HFFc6 (cell line): ENCODE results near the gene ACHE. TPM values are rescaled to one million over a fixed set of nuclear protein-coding genes. Genes with fewer than 3 reads are reported as not detected.
"Not testable (repeated sequence)": the region's sequence is repeated elsewhere in the genome, so short reads cannot be mapped to it uniquely, and the experiment has no call there.

Source experiments
- DNase-seq: peaks from one replicate; pipeline ENCODE4 v3.0.0-alpha.2; 2018
- H3K27ac Mint-ChIP-seq: 2 replicates; pipeline ENCODE4 v1.8.0; 2020; ENCODE audit warnings: mild to moderate bottlenecking, mixed read lengths
- H3K27me3 Mint-ChIP-seq: 2 replicates; pipeline ENCODE4 v1.8.0; 2021; ENCODE audit warnings: mild to moderate bottlenecking, moderate library complexity, mixed read lengths; ENCODE audit not compliant: insufficient read depth
- H3K36me3 Mint-ChIP-seq: 2 replicates; pipeline ENCODE4 v1.8.0; 2021; ENCODE audit warnings: low read depth, mixed read lengths
- H3K4me1 Mint-ChIP-seq: 2 replicates; pipeline ENCODE4 v1.8.0; 2020; ENCODE audit warnings: low read depth, mixed read lengths
- H3K4me3 Mint-ChIP-seq: 2 replicates; pipeline ENCODE4 v1.8.0; 2020; ENCODE audit warnings: mild to moderate bottlenecking, moderate library complexity, mixed read lengths
- H3K9me3 Mint-ChIP-seq: 2 replicates; pipeline ENCODE4 v1.8.0; 2020; ENCODE audit warnings: mild to moderate bottlenecking, mixed read lengths
- long read RNA-seq: library from polyadenylated mRNA; unstranded; transcript quantifications from one replicate; pipeline ENCODE4 v2.0.0, GENCODE V29; 2019
- total RNA-seq, 6 experiments: library from RNA; stranded (reverse); fragmentation: NEBNext Ultra II Directional; extraction: Animal tissue kit (Norgen Biotek cat#: 25700); gene quantifications; 2 replicates in 1 of 6; 3 replicates in 5 of 6; pipeline ENCODE4 v1.2.3, GENCODE V29; 2021
- TF ChIP-seq, protein P1 (sequence below): fragments of 200-600 bp; sonication (generic); IDR thresholded peaks from 2 replicates; pipeline ENCODE4 v1.5.0; 2021; ENCODE audit warnings: antibody characterized with exemption, mild to moderate bottlenecking

Gene ACHE
- under 1 TPM in 1 of 6 experiments, not detected in 5; 0.31 TPM for total RNA-seq
- long read RNA-seq, partial matches to known transcripts, result 0 of 1 reads
- long read RNA-seq, other reads (novel, unspliced or antisense), result 0 of 1 reads

GRCh38 chr7:100895701-100895955 lies at the start of gene ACHE:
Gene ACHE, minus strand, starts transcription at chr7:100895888. Its CDS starts 1,656 bp downstream, at chr7:100894232.
- H3K4me3 Mint-ChIP-seq, result peak within 1 kb of the TSS; percentile 48; the same call in 1 of the 2 replicates
- TF ChIP-seq, protein P1, sequence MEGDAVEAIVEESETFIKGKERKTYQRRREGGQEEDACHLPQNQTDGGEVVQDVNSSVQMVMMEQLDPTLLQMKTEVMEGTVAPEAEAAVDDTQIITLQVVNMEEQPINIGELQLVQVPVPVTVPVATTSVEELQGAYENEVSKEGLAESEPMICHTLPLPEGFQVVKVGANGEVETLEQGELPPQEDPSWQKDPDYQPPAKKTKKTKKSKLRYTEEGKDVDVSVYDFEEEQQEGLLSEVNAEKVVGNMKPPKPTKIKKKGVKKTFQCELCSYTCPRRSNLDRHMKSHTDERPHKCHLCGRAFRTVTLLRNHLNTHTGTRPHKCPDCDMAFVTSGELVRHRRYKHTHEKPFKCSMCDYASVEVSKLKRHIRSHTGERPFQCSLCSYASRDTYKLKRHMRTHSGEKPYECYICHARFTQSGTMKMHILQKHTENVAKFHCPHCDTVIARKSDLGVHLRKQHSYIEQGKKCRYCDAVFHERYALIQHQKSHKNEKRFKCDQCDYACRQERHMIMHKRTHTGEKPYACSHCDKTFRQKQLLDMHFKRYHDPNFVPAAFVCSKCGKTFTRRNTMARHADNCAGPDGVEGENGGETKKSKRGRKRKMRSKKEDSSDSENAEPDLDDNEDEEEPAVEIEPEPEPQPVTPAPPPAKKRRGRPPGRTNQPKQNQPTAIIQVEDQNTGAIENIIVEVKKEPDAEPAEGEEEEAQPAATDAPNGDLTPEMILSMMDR, result no peak
- peaks cover 22% of the 10 kb centered on the region for H3K27me3 Mint-ChIP-seq
- no peak within 1 kb of the TSS for H3K27ac Mint-ChIP-seq
- no peak for DNase-seq
- H3K36me3 Mint-ChIP-seq, result no peaks in the 10 kb centered on the region
- H3K4me1 Mint-ChIP-seq, result peaks cover 16% of the 10 kb centered on the region
- H3K9me3 Mint-ChIP-seq, result no peaks in the 10 kb centered on the region

DNA sequence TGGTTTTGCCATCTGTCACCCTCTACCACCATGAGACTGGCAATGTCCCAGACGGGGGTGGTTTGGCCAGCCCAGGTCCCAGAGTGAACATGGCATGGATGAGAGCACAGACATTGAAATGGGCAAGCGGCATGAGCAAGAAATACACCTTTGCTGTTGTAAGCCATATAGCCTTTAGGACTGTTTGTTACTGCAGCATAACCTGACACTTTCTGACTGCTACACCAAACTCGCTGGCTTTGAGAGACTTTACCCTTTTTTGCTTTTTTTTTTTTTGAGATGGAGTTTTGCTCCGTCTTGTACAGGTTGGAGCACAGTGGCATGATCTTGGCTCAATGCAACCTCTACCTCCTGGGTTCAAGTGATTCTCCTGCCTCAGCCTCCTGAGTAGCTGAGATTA lies 48.5 kb upstream of the ACHE start:
- TF ChIP-seq, protein P1, result no peak
- H3K9me3 Mint-ChIP-seq, result peaks cover 4% of the 10 kb centered on the region; the same call in 1 of the 2 replicates
- DNase-seq, result no peak
- H3K36me3 Mint-ChIP-seq, result no peaks in the 10 kb centered on the region
- H3K4me3 Mint-ChIP-seq, result no peak overlapping the region
- peaks cover 29% of the 10 kb centered on the region for H3K27me3 Mint-ChIP-seq
- no peak overlapping the region for H3K27ac Mint-ChIP-seq
- peaks cover 12% of the 10 kb centered on the region for H3K4me1 Mint-ChIP-seq

- no peaks in the 10 kb centered on the region for H3K36me3 Mint-ChIP-seq
- no peak for DNase-seq
- peaks cover 26% of the 10 kb centered on the region for H3K27me3 Mint-ChIP-seq
- H3K4me1 Mint-ChIP-seq, result peaks cover 12% of the 10 kb centered on the region
- TF ChIP-seq, protein P1, result no peak
- H3K27ac Mint-ChIP-seq, result no peak overlapping the region
- H3K4me3 Mint-ChIP-seq, result no peak overlapping the region
- peaks cover 4% of the 10 kb centered on the region; the same call in 1 of the 2 replicates for H3K9me3 Mint-ChIP-seq
These were observed 48.0 kb upstream of the ACHE start for GRCh38 chr7:100943693-100944092.

DNA sequence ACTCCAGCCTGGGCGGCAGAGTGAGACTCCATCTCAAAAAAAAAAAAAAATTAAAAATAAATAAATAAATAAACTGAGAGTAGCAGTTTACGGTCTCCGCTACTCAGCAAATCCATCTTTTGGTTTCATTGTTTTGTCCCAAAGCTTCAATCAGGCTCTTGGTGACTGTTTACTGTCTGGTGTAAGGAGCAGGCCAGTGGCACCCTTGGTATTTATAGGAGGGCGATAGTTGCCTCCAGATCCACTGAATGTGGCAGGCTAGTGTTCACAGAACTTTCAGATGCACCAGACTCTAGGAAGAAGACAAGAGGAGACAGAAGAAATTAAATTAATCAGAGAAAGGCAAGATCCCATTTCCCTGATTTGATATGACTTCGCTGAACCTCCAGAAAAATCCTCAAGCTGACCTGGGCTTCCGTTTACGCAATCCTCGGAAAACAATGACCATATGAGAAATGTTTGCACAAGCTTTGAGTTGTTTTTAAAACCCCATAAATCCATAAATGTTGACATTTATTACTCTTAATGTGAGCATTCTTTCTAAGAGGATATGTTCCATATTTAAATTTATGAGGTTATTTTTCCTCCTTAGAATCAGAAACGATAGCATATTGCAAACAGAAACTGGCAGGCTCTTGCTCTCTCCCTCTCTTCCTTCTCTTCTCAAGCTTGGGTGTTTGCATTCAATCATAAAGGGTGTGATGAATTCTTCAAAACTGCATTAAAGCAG lies 46.5 kb upstream of the ACHE start:
- H3K27me3 Mint-ChIP-seq, result peaks cover 26% of the 10 kb centered on the region
- DNase-seq, result no peak
- TF ChIP-seq, protein P1, result no peak
- H3K4me3 Mint-ChIP-seq, result peak overlapping the region; percentile 60
- H3K9me3 Mint-ChIP-seq, result peaks cover 4% of the 10 kb centered on the region; the same call in 1 of the 2 replicates
- H3K27ac Mint-ChIP-seq, result no peak overlapping the region
- H3K4me1 Mint-ChIP-seq, result peaks cover 12% of the 10 kb centered on the region
- H3K36me3 Mint-ChIP-seq, result no peaks in the 10 kb centered on the region

GRCh38 chr7:100936167-100936566 lies 40.5 kb upstream of the ACHE start:
- not testable (repeated sequence) for H3K9me3 Mint-ChIP-seq, H3K4me1 Mint-ChIP-seq, H3K27ac Mint-ChIP-seq, H3K4me3 Mint-ChIP-seq, H3K36me3 Mint-ChIP-seq, DNase-seq
- H3K27me3 Mint-ChIP-seq, result peaks cover 20% of the 10 kb centered on the region

DNA sequence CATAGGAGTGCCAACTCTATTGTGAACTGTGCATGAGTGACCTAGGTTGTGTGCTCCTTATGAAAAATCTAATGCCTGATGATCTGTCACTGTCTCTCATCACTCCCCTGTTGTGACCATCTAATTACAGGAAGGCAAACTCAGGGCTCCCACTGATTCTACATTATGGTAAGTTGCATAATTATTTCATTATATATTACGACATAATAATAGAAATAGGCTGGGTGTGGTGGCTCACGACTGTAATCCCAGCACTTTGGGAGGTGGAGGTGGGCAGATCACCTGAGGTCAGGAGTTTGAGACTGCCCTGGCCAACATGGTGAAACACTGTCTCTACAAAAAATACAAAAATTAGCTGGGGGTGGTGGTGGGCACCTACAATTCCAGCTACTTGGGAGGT lies 39.7 kb upstream of the ACHE start:
- not testable (repeated sequence) for H3K9me3 Mint-ChIP-seq, H3K36me3 Mint-ChIP-seq, H3K4me1 Mint-ChIP-seq, H3K27ac Mint-ChIP-seq, H3K4me3 Mint-ChIP-seq, DNase-seq
- H3K27me3 Mint-ChIP-seq, result peaks cover 20% of the 10 kb centered on the region
